ENCODE measurements around the gene IL21R. TPM values are rescaled to one million over a fixed set of nuclear protein-coding genes. Genes with fewer than 3 reads are reported as not detected.
A peak's percentile ranks its signal among the peaks of the same experiment; 100 is the strongest.

The IL21R gene
- polyA plus RNA-seq (2013, experiment 1 of 2): 0.52 TPM
- 0.63 TPM for polyA plus RNA-seq (2013, experiment 2 of 2)

DNA sequence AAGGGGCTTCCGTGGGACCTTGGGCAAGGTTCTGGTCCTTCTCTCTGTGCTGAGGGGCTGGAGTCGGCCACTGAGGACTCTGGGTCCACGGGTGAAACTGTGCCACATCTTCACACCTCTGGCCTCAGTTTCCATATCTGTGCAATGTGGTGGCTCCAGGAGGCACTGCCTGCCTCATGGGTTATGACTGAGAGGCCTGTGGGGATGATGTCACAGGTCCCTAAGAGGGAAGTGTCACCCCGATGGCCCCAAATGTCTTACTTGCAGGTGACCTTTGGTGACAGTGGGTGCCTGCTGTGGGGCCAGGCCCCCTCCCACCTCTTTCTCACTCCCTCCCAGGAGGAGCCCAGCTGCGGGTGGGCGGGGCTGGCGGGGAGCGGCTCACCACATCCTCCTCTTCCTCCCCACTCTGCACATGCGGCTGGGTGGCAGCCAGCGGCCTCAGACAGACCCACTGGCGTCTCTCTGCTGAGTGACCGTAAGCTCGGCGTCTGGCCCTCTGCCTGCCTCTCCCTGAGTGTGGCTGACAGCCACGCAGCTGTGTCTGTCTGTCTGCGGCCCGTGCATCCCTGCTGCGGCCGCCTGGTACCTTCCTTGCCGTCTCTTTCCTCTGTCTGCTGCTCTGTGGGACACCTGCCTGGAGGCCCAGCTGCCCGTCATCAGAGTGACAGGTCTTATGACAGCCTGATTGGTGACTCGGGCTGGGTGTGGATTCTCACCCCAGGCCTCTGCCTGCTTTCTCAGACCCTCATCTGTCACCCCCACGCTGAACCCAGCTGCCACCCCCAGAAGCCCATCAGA, at the start of gene IL21R:
Gene IL21R (plus strand): TSS at position 407 of the 801 bp plus-strand sequence. CDS start 27,898 bp downstream, outside the sequence.
- no peak within 1 kb of the TSS for H3K27ac ChIP-seq (ENCODE audit: low read depth, low read length)
- no peak within 1 kb of the TSS for H3K56ac ChIP-seq (ENCODE audit: low read length)
- no peak within 1 kb of the TSS for H3K4me3 ChIP-seq (ENCODE audit: low read length)
- DNase-seq: no peak
- H2BK120ac ChIP-seq (ENCODE audit: low read depth, low read length): no peak within 1 kb of the TSS
- no peak within 1 kb of the TSS for H3K18ac ChIP-seq (ENCODE audit: low read length)
- H3K79me2 ChIP-seq (ENCODE audit: control insufficient read depth, insufficient read depth, low read length): no peaks in the 10 kb centered on the region
- H3K79me1 ChIP-seq (ENCODE audit: low read length): no peaks in the 10 kb centered on the region
- no peak within 1 kb of the TSS for H2AK5ac ChIP-seq (ENCODE audit: low read length)
- no CpG with 5 or more reads among the region's 23 CpGs for WGBS (ENCODE audit: extremely low coverage, insufficient coverage, low lambda C conversion rate)
- H3K4ac ChIP-seq (ENCODE audit: low read depth, low read length): no peak within 1 kb of the TSS
- no peak within 1 kb of the TSS for H3K4me2 ChIP-seq (ENCODE audit: low read length)
- H4K5ac ChIP-seq (ENCODE audit: low read length): no peak within 1 kb of the TSS
- no peak within 1 kb of the TSS for H3K9ac ChIP-seq (ENCODE audit: low read length)
- no peak within 1 kb of the TSS for H3K23ac ChIP-seq (ENCODE audit: low read length)
- H2BK5ac ChIP-seq (ENCODE audit: low read length): no peak within 1 kb of the TSS
- H3K27me3 ChIP-seq (ENCODE audit: insufficient read depth, low read length, poor library complexity): no peaks in the 10 kb centered on the region
- H2BK15ac ChIP-seq (replicated peaks; ENCODE audit: low read depth): no peak within 1 kb of the TSS
- no peaks in the 10 kb centered on the region for H3K36me3 ChIP-seq (ENCODE audit: control insufficient read depth, insufficient read depth, low read length)
- H4K8ac ChIP-seq (ENCODE audit: low read depth, low read length): no peak within 1 kb of the TSS
- H3K4me1 ChIP-seq (ENCODE audit: control insufficient read depth, low read depth, low read length): no peaks in the 10 kb centered on the region

- Histone ChIP-seq H3K36me3 (ENCODE audit: control insufficient read depth, insufficient read depth, low read length) (peaks cover 1% of the 10 kb centered on the region), H2AK5ac (ENCODE audit: low read length) (no peak overlapping the region), H2BK15ac (replicated peaks; ENCODE audit: low read depth) (no peak overlapping the region), H3K56ac (ENCODE audit: low read length) (no peak overlapping the region), H3K4me1 (ENCODE audit: control insufficient read depth, low read depth, low read length) (no peaks in the 10 kb centered on the region), H3K9ac (ENCODE audit: low read length) (no peak overlapping the region), H3K4me3 (ENCODE audit: low read length) (no peak overlapping the region), H3K79me2 (ENCODE audit: control insufficient read depth, insufficient read depth, low read length) (no peaks in the 10 kb centered on the region), H3K23ac (ENCODE audit: low read length) (no peak overlapping the region), H3K27ac (ENCODE audit: low read depth, low read length) (no peak overlapping the region), H3K27me3 (ENCODE audit: insufficient read depth, low read length, poor library complexity) (no peaks in the 10 kb centered on the region), H3K79me1 (ENCODE audit: low read length) (no peaks in the 10 kb centered on the region), H4K5ac (ENCODE audit: low read length) (no peak overlapping the region), H3K4me2 (ENCODE audit: low read length) (no peak overlapping the region), H3K4ac (ENCODE audit: low read depth, low read length) (no peak overlapping the region), H3K18ac (ENCODE audit: low read length) (no peak overlapping the region), H2BK5ac (ENCODE audit: low read length) (no peak overlapping the region), H4K8ac (ENCODE audit: low read depth, low read length) (no peak overlapping the region), H2BK120ac (ENCODE audit: low read depth, low read length) (no peak overlapping the region)
- DNase-seq: peak; percentile 48
- no CpG with 5 or more reads among the region's 4 CpGs for WGBS (ENCODE audit: extremely low coverage, insufficient coverage, low lambda C conversion rate)
These were observed 48.1 kb upstream of the IL21R start for GRCh38 chr16:27353853-27354252.

- Histone ChIP-seq H3K18ac (ENCODE audit: low read length) (no peak overlapping the region), H3K4me2 (ENCODE audit: low read length) (no peak overlapping the region), H2BK120ac (ENCODE audit: low read depth, low read length) (no peak overlapping the region), H3K4me3 (ENCODE audit: low read length) (no peak overlapping the region), H3K79me1 (ENCODE audit: low read length) (no peaks in the 10 kb centered on the region), H2BK5ac (ENCODE audit: low read length) (no peak overlapping the region), H3K23ac (ENCODE audit: low read length) (no peak overlapping the region), H3K36me3 (ENCODE audit: control insufficient read depth, insufficient read depth, low read length) (peaks cover 4% of the 10 kb centered on the region), H3K4me1 (ENCODE audit: control insufficient read depth, low read depth, low read length) (no peaks in the 10 kb centered on the region), H2AK5ac (ENCODE audit: low read length) (no peak overlapping the region), H4K8ac (ENCODE audit: low read depth, low read length) (no peak overlapping the region), H3K56ac (ENCODE audit: low read length) (no peak overlapping the region), H3K4ac (ENCODE audit: low read depth, low read length) (no peak overlapping the region), H3K79me2 (ENCODE audit: control insufficient read depth, insufficient read depth, low read length) (no peaks in the 10 kb centered on the region), H2BK15ac (replicated peaks; ENCODE audit: low read depth) (no peak overlapping the region), H3K27ac (ENCODE audit: low read depth, low read length) (no peak overlapping the region), H3K9ac (ENCODE audit: low read length) (no peak overlapping the region), H3K27me3 (ENCODE audit: insufficient read depth, low read length, poor library complexity) (no peaks in the 10 kb centered on the region), H4K5ac (ENCODE audit: low read length) (no peak overlapping the region)
- WGBS (ENCODE audit: extremely low coverage, insufficient coverage, low lambda C conversion rate): no CpG with 5 or more reads among the region's 12 CpGs
- DNase-seq: peak; percentile 84
These were observed 46.4 kb upstream of the IL21R start for GRCh38 chr16:27355610-27356009.

DNA sequence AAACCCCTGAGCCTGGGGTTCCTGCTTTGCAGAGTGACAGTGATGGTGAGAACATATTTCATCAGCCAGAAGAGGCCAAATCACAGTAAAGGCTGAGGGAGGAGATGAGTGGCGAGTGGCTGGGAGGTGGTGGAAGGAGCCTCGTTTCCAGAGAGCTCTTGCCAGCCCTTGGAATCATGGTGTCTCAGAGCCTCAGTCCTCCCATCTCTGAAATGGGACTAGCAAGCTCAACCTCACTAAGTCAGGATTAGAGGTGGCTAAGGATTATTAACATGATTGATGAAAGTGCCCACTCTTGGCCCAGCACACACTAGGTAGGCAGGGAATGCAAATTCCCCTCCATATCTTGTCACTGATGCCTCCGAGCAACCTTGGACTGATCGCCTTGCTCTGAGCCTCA, 45.2 kb upstream of the IL21R start:
- WGBS (ENCODE audit: extremely low coverage, insufficient coverage, low lambda C conversion rate): no CpG with 5 or more reads among the region's 4 CpGs
- no peaks in the 10 kb centered on the region for H3K27me3 ChIP-seq (ENCODE audit: insufficient read depth, low read length, poor library complexity)
- H3K36me3 ChIP-seq (ENCODE audit: control insufficient read depth, insufficient read depth, low read length): peaks cover 2% of the 10 kb centered on the region

DNA sequence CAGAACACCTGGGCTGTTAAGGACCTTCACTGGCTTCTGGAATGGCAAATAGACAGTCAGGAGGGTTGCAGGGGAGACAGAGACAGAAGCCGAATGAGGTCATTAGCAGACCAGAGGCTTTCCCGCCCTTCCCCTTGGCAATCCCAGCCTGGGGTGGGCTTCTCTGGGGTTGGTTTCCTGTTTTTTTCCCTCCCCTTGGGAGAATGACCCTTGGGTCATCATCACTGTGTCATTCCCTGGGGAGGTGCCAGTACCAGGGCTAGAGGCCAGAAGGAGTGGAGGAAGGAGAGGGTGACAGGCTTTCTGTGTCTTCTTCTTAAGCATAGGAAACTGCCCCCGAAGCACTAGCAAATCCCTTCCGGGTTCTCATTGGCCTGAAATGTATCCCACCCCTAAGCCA, 42.9 kb upstream of the IL21R start:
- no CpG with 5 or more reads among the region's 4 CpGs for WGBS (ENCODE audit: extremely low coverage, insufficient coverage, low lambda C conversion rate)
- no peak overlapping the region for H2BK5ac ChIP-seq (ENCODE audit: low read length)
- H3K4me1 ChIP-seq (ENCODE audit: control insufficient read depth, low read depth, low read length): no peaks in the 10 kb centered on the region
- no peak overlapping the region for H3K23ac ChIP-seq (ENCODE audit: low read length)
- H2BK15ac ChIP-seq (replicated peaks; ENCODE audit: low read depth): no peak overlapping the region
- no peak overlapping the region for H2BK120ac ChIP-seq (ENCODE audit: low read depth, low read length)
- no peak overlapping the region for H4K5ac ChIP-seq (ENCODE audit: low read length)
- no peaks in the 10 kb centered on the region for H3K79me2 ChIP-seq (ENCODE audit: control insufficient read depth, insufficient read depth, low read length)
- no peak overlapping the region for H3K4me2 ChIP-seq (ENCODE audit: low read length)
- H3K27ac ChIP-seq (ENCODE audit: low read depth, low read length): no peak overlapping the region
- H3K4ac ChIP-seq (ENCODE audit: low read depth, low read length): no peak overlapping the region
- H3K36me3 ChIP-seq (ENCODE audit: control insufficient read depth, insufficient read depth, low read length): peaks cover 4% of the 10 kb centered on the region
- H3K4me3 ChIP-seq (ENCODE audit: low read length): no peak overlapping the region
- no peak overlapping the region for H3K18ac ChIP-seq (ENCODE audit: low read length)
- no peak overlapping the region for H3K56ac ChIP-seq (ENCODE audit: low read length)
- H2AK5ac ChIP-seq (ENCODE audit: low read length): no peak overlapping the region
- H3K9ac ChIP-seq (ENCODE audit: low read length): no peak overlapping the region
- H4K8ac ChIP-seq (ENCODE audit: low read depth, low read length): no peak overlapping the region
- no peaks in the 10 kb centered on the region for H3K79me1 ChIP-seq (ENCODE audit: low read length)
- H3K27me3 ChIP-seq (ENCODE audit: insufficient read depth, low read length, poor library complexity): no peaks in the 10 kb centered on the region
- DNase-seq: no peak

More for the DNA sequence above, 45.2 kb upstream of the IL21R start:
- H3K4me2 ChIP-seq (ENCODE audit: low read length): no peak overlapping the region
- H3K79me2 ChIP-seq (ENCODE audit: control insufficient read depth, insufficient read depth, low read length): no peaks in the 10 kb centered on the region
- no peak overlapping the region for H3K27ac ChIP-seq (ENCODE audit: low read depth, low read length)
- no peak overlapping the region for H2BK15ac ChIP-seq (replicated peaks; ENCODE audit: low read depth)
- no peaks in the 10 kb centered on the region for H3K4me1 ChIP-seq (ENCODE audit: control insufficient read depth, low read depth, low read length)
- no peak overlapping the region for H3K23ac ChIP-seq (ENCODE audit: low read length)
- no peak for DNase-seq
- H2AK5ac ChIP-seq (ENCODE audit: low read length): no peak overlapping the region
- no peak overlapping the region for H2BK120ac ChIP-seq (ENCODE audit: low read depth, low read length)
- H3K4me3 ChIP-seq (ENCODE audit: low read length): no peak overlapping the region
- H3K18ac ChIP-seq (ENCODE audit: low read length): no peak overlapping the region
- H3K56ac ChIP-seq (ENCODE audit: low read length): no peak overlapping the region
- H4K8ac ChIP-seq (ENCODE audit: low read depth, low read length): no peak overlapping the region
- no peak overlapping the region for H3K9ac ChIP-seq (ENCODE audit: low read length)
- no peak overlapping the region for H3K4ac ChIP-seq (ENCODE audit: low read depth, low read length)
- H3K79me1 ChIP-seq (ENCODE audit: low read length): no peaks in the 10 kb centered on the region
- H4K5ac ChIP-seq (ENCODE audit: low read length): no peak overlapping the region
- H2BK5ac ChIP-seq (ENCODE audit: low read length): no peak overlapping the region

GRCh38 chr16:27359615-27360014, 42.4 kb upstream of the IL21R start:
- Histone ChIP-seq H3K27me3 (ENCODE audit: insufficient read depth, low read length, poor library complexity) (no peaks in the 10 kb centered on the region), H3K9ac (ENCODE audit: low read length) (no peak overlapping the region), H2BK120ac (ENCODE audit: low read depth, low read length) (no peak overlapping the region), H2BK15ac (replicated peaks; ENCODE audit: low read depth) (no peak overlapping the region), H3K27ac (ENCODE audit: low read depth, low read length) (no peak overlapping the region), H3K4me1 (ENCODE audit: control insufficient read depth, low read depth, low read length) (no peaks in the 10 kb centered on the region), H3K4me3 (ENCODE audit: low read length) (no peak overlapping the region), H3K79me2 (ENCODE audit: control insufficient read depth, insufficient read depth, low read length) (no peaks in the 10 kb centered on the region), H2BK5ac (ENCODE audit: low read length) (no peak overlapping the region), H3K4me2 (ENCODE audit: low read length) (no peak overlapping the region), H3K56ac (ENCODE audit: low read length) (no peak overlapping the region), H4K5ac (ENCODE audit: low read length) (no peak overlapping the region), H2AK5ac (ENCODE audit: low read length) (no peak overlapping the region), H3K4ac (ENCODE audit: low read depth, low read length) (no peak overlapping the region), H3K18ac (ENCODE audit: low read length) (no peak overlapping the region), H3K79me1 (ENCODE audit: low read length) (no peaks in the 10 kb centered on the region), H3K36me3 (ENCODE audit: control insufficient read depth, insufficient read depth, low read length) (peaks cover 4% of the 10 kb centered on the region), H3K23ac (ENCODE audit: low read length) (no peak overlapping the region), H4K8ac (ENCODE audit: low read depth, low read length) (no peak overlapping the region)
- DNase-seq: no peak
- no CpG with 5 or more reads among the region's 6 CpGs for WGBS (ENCODE audit: extremely low coverage, insufficient coverage, low lambda C conversion rate)
